AG10803 (cell line): ENCODE results near the gene PARS2.

ENCODE experiments used
- DNase-seq: peaks from one replicate; pipeline ENCODE4 v3.0.0; 2010; ENCODE audit warnings: low read depth
- H3K4me3 ChIP-seq: 2 replicates; pipeline ENCODE4 v1.5.1; 2011; ENCODE audit warnings: mild to moderate bottlenecking, low read length, control low read depth
- TF ChIP-seq, protein P1 (sequence below): conservative IDR thresholded peaks from 2 replicates; pipeline ENCODE4 v1.5.1; 2011; ENCODE audit warnings: mild to moderate bottlenecking, low read length, control low read depth, inconsistent platforms

PARS2 gene

DNA sequence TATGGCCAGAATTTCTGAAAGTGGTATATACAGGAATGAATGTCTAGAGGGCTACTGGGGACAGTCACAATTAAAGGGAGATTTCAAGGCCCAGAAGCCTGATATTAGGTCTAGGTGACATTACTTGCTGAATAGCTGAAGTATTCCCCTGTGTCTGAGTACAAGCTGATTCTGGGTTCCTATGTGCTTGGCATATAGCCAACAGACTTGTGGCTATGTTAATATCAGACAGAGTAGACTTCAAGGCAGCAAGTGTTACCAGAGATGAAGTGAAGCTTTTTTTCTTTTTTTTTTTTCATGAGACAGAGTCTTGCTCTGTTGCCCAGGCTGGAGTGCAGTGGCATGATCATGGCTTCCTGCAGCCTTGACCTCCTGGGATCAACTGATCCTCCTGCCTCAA lies 40.3 kb downstream of the PARS2 start:
- DNase-seq = no peak
- no peak overlapping the region for H3K4me3 ChIP-seq
- TF ChIP-seq, protein P1, sequence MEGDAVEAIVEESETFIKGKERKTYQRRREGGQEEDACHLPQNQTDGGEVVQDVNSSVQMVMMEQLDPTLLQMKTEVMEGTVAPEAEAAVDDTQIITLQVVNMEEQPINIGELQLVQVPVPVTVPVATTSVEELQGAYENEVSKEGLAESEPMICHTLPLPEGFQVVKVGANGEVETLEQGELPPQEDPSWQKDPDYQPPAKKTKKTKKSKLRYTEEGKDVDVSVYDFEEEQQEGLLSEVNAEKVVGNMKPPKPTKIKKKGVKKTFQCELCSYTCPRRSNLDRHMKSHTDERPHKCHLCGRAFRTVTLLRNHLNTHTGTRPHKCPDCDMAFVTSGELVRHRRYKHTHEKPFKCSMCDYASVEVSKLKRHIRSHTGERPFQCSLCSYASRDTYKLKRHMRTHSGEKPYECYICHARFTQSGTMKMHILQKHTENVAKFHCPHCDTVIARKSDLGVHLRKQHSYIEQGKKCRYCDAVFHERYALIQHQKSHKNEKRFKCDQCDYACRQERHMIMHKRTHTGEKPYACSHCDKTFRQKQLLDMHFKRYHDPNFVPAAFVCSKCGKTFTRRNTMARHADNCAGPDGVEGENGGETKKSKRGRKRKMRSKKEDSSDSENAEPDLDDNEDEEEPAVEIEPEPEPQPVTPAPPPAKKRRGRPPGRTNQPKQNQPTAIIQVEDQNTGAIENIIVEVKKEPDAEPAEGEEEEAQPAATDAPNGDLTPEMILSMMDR = no peak

DNA sequence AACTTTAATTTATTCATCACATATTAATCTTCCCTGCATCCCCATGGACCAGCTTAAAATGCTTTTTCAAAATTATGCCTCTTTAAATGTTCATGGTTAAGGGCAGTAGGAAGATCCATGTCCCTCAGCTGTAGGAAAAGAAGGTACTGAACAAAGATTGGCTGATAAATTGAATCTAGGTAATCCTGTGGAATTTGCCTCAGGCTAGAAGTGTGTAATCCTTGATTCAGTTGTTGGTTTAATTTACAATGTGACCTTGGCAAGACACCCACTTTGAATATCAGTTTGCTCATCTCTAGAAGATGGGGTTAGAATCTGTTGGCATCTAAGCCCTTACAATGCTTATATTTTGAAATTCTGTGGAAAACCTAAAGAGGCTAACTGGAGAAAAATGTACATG lies 42.6 kb downstream of the PARS2 start:
- no peak overlapping the region for H3K4me3 ChIP-seq
- TF ChIP-seq, protein P1 = no peak
- no peak for DNase-seq

DNA sequence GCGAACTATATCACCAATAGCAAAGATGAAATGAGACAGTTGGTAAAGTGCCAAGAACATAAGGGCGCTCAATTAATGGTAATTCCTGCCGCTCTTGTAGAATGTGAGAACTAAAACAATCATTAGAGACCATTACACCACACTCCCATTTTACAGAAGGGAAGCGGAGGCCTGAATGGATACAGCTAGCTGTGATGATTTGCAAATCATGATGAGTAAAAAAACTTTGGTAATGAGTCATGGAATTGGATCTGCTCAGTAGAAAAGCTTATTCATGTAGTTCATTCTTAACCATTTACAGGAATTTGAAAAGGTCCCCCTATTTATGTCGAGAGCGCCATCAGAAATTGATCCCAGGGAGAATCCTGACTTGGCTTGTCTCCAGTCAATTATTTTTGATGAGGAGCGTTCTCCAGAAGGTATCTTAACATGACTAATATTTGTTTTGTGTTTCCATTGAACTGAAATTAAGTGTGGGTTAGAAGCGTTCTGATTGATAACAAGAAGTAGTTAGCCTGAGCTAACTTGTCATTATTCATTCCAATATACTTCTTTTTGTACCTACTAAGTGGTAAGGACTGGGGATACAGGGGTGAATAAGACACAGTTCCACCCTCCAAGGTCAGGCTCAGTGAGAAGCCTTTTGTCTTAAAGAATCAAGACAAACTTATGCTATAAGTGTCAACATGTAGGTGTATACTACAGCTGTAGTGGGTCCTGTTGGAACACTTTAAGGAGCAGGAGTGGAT lies 47.9 kb downstream of the PARS2 start:
- peak; percentile 57 for DNase-seq
- H3K4me3 ChIP-seq = peak overlapping the region; percentile 95
- TF ChIP-seq, protein P1 = no peak

DNA sequence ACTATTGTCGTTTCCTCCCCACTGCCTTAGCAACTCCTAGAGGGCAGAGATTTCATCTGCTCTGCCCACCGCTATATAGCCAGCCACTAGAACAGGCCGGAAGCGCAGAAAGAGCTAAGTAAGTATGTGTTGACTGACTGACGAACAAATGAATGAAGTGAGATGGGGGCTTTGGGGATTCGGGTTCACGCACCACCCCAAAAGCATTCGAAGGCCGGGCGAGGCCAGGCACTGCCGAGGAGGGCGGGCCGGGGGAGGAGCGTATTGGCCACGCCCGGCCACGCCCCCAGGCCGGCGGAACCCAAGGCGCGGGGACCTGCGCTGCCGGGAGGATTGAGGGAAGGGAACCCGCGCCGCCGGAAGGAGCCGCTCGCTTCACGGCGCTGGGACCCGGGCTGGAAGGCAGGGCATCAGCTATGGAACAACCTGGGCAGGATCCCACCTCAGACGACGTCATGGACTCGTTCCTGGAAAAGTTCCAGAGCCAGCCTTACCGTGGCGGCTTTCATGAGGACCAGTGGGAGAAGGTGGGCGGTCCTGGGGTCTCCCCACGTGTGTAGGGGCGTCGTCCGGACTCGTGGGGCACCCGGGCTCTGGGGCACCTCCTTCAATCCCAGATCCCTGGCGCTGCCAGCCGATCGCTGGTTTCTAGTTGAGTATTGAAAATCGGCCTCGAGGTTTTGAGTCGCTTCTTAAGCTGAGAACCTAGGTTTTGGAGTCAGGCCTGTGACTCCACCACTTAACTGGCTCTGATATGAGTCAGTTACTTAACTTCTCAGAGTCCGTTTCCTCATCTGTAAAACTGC lies 48.6 kb downstream of the PARS2 start, which contains the start of gene TTC4:
Gene TTC4 (plus strand): TSS at position 369 of the 806 bp plus-strand sequence. CDS start 48 bp downstream, at position 417.
- peak; percentile 75 for DNase-seq
- TF ChIP-seq, protein P1 = no peak
- peak within 1 kb of the TSS; percentile 95 for H3K4me3 ChIP-seq

DNA sequence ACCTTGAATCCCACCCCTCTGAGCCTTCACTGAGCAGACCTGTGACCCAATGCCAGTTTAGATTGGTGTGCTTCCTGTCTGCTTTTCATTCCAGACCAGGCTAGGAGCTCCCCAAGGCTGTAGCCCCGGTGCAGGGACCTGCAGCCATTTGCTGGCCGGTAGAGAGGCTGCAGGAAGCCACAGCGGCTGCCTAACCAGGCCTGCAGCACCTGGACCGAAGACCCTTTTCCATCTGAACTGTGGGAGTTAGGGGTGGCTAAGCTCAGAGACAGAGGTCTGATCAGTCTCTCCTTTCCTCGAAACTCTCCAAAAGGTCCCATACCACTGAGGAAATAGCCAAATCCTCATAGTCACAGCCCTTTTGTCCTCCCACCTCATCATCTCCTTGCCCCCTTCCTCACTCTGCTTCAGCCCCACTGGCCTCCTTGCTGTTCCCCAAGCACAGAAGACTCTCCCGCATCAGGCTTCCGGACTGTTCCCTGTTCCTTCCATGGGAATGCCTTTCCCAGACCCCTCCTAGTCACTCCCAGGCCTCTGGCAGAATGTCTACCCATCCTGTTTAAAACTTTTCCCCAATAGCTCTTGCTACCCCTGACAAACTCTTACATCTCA lies 49.3 kb downstream of the PARS2 start:
- TF ChIP-seq, protein P1 = no peak
- H3K4me3 ChIP-seq = peak overlapping the region; percentile 95
- no peak for DNase-seq

DNA sequence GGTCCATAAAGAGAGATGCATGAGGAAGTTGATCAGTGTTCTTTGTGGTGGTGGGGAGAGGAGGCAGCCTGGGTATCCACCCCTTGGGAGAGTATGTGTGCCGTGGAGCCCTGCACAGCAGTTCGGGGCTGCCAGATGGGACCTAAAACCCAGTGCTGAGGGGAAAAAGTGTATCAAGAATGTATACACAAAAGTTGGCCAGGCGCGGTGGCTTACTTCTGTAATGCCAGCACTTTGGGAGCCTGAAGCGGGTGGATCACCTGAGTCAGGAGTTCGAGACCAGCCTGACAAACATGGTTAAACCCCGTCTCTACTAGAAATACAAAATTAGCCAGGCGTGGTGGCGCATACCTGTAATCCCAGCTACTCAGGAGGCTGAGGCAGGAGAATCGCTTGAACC lies 52.8 kb downstream of the PARS2 start:
- H3K4me3 ChIP-seq = no peak overlapping the region
- TF ChIP-seq, protein P1 = no peak
- DNase-seq = no peak
